Hepatocyte (in vitro differentiated cells): ENCODE measurements around the gene MOGAT1.
"Not testable (repeated sequence)": the region's sequence is repeated elsewhere in the genome, so short reads cannot be mapped to it uniquely, and the experiment has no call there.

ENCODE experiments used
- EZH2 ChIP-seq: fragments of 200-600 bp; sonication (generic); IDR thresholded peaks from 2 replicates; pipeline ENCODE4 v1.6.1; 2016; ENCODE audit warnings: antibody characterized with exemption, mild to moderate bottlenecking, borderline replicate concordance
- TF ChIP-seq, protein P1 (sequence below): fragments of 200-600 bp; sonication (generic); IDR thresholded peaks from 2 replicates; pipeline ENCODE4 v1.5.1; 2016; ENCODE audit warnings: antibody characterized with exemption, mild to moderate bottlenecking; ENCODE audit not compliant: poor library complexity

DNA sequence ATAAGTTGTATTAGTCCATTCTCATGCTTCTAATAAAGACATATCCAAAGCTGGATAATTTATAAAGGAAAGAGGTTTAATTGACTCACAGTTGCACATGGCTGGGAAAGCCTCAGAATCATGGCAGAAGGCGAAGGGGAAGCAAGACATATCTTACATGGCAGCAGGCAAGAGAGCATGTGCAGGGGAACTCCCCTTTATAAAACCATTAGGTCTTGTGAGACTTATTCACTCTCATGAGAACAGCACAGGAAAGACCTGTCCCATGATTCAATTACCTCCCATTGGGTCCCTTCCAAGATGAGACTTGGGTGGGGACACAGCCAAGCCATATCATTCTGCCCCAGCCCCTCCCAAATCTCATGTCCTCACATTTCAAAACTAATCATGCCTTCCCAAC, 48.3 kb downstream of the MOGAT1 start:
- TF ChIP-seq, protein P1, sequence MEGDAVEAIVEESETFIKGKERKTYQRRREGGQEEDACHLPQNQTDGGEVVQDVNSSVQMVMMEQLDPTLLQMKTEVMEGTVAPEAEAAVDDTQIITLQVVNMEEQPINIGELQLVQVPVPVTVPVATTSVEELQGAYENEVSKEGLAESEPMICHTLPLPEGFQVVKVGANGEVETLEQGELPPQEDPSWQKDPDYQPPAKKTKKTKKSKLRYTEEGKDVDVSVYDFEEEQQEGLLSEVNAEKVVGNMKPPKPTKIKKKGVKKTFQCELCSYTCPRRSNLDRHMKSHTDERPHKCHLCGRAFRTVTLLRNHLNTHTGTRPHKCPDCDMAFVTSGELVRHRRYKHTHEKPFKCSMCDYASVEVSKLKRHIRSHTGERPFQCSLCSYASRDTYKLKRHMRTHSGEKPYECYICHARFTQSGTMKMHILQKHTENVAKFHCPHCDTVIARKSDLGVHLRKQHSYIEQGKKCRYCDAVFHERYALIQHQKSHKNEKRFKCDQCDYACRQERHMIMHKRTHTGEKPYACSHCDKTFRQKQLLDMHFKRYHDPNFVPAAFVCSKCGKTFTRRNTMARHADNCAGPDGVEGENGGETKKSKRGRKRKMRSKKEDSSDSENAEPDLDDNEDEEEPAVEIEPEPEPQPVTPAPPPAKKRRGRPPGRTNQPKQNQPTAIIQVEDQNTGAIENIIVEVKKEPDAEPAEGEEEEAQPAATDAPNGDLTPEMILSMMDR = not testable (repeated sequence)
- TF ChIP-seq EZH2 = not testable (repeated sequence)
